ENCODE measurements around the gene OGDH.

OGDH gene

DNA sequence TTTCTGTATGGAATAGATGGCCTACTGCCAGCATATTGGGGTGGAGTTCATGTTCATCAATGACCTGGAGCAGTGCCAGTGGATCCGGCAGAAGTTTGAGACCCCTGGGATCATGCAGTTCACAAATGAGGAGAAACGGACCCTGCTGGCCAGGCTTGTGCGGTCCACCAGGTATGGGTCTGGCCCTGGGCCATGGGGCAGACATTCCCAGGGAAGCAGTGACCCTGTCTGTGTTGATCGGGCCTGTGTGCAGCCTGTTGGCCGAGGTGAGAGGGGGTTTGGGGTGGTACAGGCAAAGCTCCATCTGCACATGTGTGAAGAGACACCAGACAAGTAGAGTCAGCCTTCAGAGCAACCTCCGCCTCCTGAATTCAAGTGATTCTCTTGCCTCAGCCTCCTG is 67.3 kb downstream of the OGDH start (continued):
- TF ChIP-seq, protein P1, sequence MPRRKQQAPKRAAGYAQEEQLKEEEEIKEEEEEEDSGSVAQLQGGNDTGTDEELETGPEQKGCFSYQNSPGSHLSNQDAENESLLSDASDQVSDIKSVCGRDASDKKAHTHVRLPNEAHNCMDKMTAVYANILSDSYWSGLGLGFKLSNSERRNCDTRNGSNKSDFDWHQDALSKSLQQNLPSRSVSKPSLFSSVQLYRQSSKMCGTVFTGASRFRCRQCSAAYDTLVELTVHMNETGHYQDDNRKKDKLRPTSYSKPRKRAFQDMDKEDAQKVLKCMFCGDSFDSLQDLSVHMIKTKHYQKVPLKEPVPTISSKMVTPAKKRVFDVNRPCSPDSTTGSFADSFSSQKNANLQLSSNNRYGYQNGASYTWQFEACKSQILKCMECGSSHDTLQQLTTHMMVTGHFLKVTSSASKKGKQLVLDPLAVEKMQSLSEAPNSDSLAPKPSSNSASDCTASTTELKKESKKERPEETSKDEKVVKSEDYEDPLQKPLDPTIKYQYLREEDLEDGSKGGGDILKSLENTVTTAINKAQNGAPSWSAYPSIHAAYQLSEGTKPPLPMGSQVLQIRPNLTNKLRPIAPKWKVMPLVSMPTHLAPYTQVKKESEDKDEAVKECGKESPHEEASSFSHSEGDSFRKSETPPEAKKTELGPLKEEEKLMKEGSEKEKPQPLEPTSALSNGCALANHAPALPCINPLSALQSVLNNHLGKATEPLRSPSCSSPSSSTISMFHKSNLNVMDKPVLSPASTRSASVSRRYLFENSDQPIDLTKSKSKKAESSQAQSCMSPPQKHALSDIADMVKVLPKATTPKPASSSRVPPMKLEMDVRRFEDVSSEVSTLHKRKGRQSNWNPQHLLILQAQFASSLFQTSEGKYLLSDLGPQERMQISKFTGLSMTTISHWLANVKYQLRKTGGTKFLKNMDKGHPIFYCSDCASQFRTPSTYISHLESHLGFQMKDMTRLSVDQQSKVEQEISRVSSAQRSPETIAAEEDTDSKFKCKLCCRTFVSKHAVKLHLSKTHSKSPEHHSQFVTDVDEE (CRISPR knock-in tag; IDR thresholded peaks at IDR 0.05) = no peak

DNA sequence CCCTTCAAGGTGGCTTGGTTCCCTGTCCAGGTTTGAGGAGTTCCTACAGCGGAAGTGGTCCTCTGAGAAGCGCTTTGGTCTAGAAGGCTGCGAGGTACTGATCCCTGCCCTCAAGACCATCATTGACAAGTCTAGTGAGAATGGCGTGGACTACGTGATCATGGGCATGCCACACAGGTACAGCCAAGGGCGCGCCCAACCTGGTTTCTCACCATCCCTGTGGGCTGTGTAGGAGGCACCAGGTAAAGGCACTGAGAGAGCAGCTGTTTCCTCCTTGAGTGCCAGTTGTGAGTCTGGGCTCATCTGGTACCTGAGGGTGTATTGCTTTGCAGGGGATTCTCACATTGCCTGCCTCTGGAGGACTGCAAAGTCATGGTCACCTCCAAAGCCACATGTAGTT is 68.0 kb downstream of the OGDH start:
- TF ChIP-seq ZNF565 (CRISPR knock-in tag; conservative IDR thresholded peaks at IDR 0.05; ENCODE audit: low read depth) (no peak), ESRRG (CRISPR knock-in tag; IDR thresholded peaks at IDR 0.05) (no peak), ZNF70 (CRISPR knock-in tag; IDR thresholded peaks at IDR 0.05) (no peak), BACH2 (CRISPR knock-in tag; IDR thresholded peaks at IDR 0.05; ENCODE audit: borderline replicate concordance) (no peak), ZFP30 (CRISPR knock-in tag; IDR thresholded peaks at IDR 0.05) (no peak)
- no peak for ATAC-seq

DNA sequence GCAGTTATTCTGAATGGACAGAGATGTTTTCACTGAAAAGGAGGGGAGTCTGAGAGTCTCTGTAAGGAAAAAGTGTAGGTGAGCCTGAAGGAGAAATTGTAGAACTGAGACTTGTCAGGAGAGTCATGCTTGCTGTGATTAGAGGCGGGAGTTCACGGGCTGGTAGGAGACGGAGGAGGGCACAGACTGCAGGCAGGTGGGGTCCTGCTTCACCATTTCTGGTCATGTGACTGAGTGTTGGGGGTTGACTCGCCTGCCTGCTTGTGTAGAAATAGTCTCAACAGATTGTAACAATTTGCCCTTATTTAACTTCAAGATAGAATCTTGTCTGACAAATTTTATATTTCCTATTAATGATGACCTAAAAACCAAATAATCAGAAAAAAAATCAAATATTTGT is 70.3 kb downstream of the OGDH start:
- no peak for ATAC-seq
- TF ChIP-seq CSDC2 (CRISPR knock-in tag; IDR thresholded peaks at IDR 0.05) = no peak

DNA sequence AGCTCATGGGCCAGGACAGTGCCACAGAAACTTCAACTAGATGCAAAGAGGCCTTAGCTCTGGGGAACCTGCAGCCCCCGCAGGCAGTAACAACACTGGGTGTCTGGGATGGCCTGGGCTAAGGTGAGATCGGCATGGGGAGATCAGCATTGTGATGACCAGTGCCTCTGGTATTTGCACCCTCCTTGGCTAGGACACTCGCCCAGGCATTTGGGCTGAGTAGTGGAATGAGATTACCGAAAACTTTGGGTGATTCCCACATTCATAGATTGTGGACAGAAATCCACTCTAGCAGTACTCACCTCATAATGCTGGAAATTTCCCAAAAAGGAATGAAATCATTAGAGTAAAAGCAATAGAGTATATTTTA is 71.7 kb downstream of the OGDH start:
- TF ChIP-seq TCF4 (CRISPR knock-in tag; IDR thresholded peaks at IDR 0.05; ENCODE audit: borderline replicate concordance) (no peak), RARB (CRISPR knock-in tag; IDR thresholded peaks at IDR 0.05) (no peak), ESRRG (CRISPR knock-in tag; IDR thresholded peaks at IDR 0.05) (no peak), ISL1 (CRISPR knock-in tag; IDR thresholded peaks at IDR 0.05) (no peak), GLIS3 (CRISPR knock-in tag; IDR thresholded peaks at IDR 0.05) (no peak), SNAI2 (CRISPR knock-in tag; IDR thresholded peaks at IDR 0.05) (no peak), ZNF8 (CRISPR knock-in tag; IDR thresholded peaks at IDR 0.05) (no peak), CSDC2 (CRISPR knock-in tag; IDR thresholded peaks at IDR 0.05) (no peak), ZC3H10 (CRISPR knock-in tag; IDR thresholded peaks at IDR 0.05) (no peak), OSR1 (CRISPR knock-in tag; IDR thresholded peaks at IDR 0.05) (no peak), PPARA (CRISPR knock-in tag; IDR thresholded peaks at IDR 0.05; ENCODE audit: borderline replicate concordance) (no peak), BACH2 (CRISPR knock-in tag; IDR thresholded peaks at IDR 0.05; ENCODE audit: borderline replicate concordance) (no peak), ARNTL (CRISPR knock-in tag; IDR thresholded peaks at IDR 0.05; ENCODE audit: borderline replicate concordance, low read depth) (no peak), TOX (CRISPR knock-in tag; IDR thresholded peaks at IDR 0.05; ENCODE audit: borderline replicate concordance) (no peak)
- TF ChIP-seq, protein P2, sequence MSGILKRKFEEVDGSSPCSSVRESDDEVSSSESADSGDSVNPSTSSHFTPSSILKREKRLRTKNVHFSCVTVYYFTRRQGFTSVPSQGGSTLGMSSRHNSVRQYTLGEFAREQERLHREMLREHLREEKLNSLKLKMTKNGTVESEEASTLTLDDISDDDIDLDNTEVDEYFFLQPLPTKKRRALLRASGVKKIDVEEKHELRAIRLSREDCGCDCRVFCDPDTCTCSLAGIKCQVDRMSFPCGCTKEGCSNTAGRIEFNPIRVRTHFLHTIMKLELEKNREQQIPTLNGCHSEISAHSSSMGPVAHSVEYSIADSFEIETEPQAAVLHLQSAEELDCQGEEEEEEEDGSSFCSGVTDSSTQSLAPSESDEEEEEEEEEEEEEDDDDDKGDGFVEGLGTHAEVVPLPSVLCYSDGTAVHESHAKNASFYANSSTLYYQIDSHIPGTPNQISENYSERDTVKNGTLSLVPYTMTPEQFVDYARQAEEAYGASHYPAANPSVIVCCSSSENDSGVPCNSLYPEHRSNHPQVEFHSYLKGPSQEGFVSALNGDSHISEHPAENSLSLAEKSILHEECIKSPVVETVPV (CRISPR knock-in tag; IDR thresholded peaks at IDR 0.05) = no peak
- TF ChIP-seq, protein P3, sequence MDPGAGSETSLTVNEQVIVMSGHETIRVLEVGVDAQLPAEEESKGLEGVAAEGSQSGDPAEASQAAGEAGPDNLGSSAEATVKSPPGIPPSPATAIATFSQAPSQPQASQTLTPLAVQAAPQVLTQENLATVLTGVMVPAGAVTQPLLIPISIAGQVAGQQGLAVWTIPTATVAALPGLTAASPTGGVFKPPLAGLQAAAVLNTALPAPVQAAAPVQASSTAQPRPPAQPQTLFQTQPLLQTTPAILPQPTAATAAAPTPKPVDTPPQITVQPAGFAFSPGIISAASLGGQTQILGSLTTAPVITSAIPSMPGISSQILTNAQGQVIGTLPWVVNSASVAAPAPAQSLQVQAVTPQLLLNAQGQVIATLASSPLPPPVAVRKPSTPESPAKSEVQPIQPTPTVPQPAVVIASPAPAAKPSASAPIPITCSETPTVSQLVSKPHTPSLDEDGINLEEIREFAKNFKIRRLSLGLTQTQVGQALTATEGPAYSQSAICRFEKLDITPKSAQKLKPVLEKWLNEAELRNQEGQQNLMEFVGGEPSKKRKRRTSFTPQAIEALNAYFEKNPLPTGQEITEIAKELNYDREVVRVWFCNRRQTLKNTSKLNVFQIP (CRISPR knock-in tag; IDR thresholded peaks at IDR 0.05; ENCODE audit: borderline replicate concordance, low read depth) = no peak
- TF ChIP-seq, protein P4, sequence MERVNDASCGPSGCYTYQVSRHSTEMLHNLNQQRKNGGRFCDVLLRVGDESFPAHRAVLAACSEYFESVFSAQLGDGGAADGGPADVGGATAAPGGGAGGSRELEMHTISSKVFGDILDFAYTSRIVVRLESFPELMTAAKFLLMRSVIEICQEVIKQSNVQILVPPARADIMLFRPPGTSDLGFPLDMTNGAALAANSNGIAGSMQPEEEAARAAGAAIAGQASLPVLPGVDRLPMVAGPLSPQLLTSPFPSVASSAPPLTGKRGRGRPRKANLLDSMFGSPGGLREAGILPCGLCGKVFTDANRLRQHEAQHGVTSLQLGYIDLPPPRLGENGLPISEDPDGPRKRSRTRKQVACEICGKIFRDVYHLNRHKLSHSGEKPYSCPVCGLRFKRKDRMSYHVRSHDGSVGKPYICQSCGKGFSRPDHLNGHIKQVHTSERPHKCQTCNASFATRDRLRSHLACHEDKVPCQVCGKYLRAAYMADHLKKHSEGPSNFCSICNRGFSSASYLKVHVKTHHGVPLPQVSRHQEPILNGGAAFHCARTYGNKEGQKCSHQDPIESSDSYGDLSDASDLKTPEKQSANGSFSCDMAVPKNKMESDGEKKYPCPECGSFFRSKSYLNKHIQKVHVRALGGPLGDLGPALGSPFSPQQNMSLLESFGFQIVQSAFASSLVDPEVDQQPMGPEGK (CRISPR knock-in tag; IDR thresholded peaks at IDR 0.05; ENCODE audit: borderline replicate concordance) = no peak
- TF ChIP-seq, protein P1 (CRISPR knock-in tag; IDR thresholded peaks at IDR 0.05) = no peak

More for the DNA sequence above, 71.7 kb downstream of the OGDH start:
- ATAC-seq = peak; percentile 18
